Cardiac muscle cell (in vitro differentiated cells and primary cell): ENCODE results near the gene TAF4. TPM values are rescaled to one million over a fixed set of nuclear protein-coding genes. Genes with fewer than 3 reads are reported as not detected.

Experiments used
- DNase-seq, 2 donors: peaks; one replicate each; pipeline versions ENCODE4 v3.0.0 to v3.0.0-alpha.2; 2010 to 2017; ENCODE audit warnings: low read depth in 1 of 2, low spot score in 1 of 2
- H3K27ac ChIP-seq: fragments of 200-600 bp; sonication (generic); 2 replicates; pipeline ENCODE4 v1.5.1; 2016
- H3K27me3 ChIP-seq: fragments of 200-600 bp; sonication (generic); 2 replicates; pipeline ENCODE4 v1.6.0; 2016; ENCODE audit warnings: control low read depth
- H3K36me3 ChIP-seq: fragments of 200-600 bp; sonication (generic); 2 replicates; pipeline ENCODE4 v1.5.1; 2016; ENCODE audit warnings: control low read depth
- H3K4me1 ChIP-seq: fragments of 200-600 bp; sonication (generic); 2 replicates; pipeline ENCODE4 v1.8.1; 2017; ENCODE audit warnings: low read depth, mild to moderate bottlenecking, mixed run types
- H3K4me3 ChIP-seq: fragments of 200-600 bp; sonication (generic); 2 replicates; pipeline ENCODE4 v1.5.1; 2016; ENCODE audit warnings: mild to moderate bottlenecking
- H3K9me3 ChIP-seq: fragments of 200-600 bp; sonication (generic); 2 replicates; pipeline ENCODE4 v1.5.1; 2017; ENCODE audit warnings: low read depth, mild to moderate bottlenecking, control low read depth
- CTCF ChIP-seq: IDR thresholded peaks from 2 replicates; pipeline ENCODE4 v1.5.1; 2012; ENCODE audit warnings: low read depth, mild to moderate bottlenecking, low read length
- polyA plus RNA-seq: library from polyadenylated mRNA; unstranded; fragments of >200 nt; fragmentation: Nextera tagmentation; extraction: Ambion mirVana; gene quantifications from 2 replicates; pipeline ENCODE4 v1.2.1, GENCODE V29; 2016
- total RNA-seq: library from RNA; depleted of rRNA; stranded (reverse); fragments of >200 nt; gene quantifications from 2 replicates; pipeline ENCODE4 v1.2.3, GENCODE V29; 2016

TAF4 gene
- total and polyA plus RNA-seq, 2 experiments from 2014 or later, result 3.7 to 21.1 TPM

- Histone ChIP-seq H3K27ac (no peak overlapping the region), H3K9me3 (no peaks in the 10 kb centered on the region), H3K27me3 (no peaks in the 10 kb centered on the region), H3K4me1 (no peaks in the 10 kb centered on the region), H3K36me3 (peaks cover 12% of the 10 kb centered on the region), H3K4me3 (no peak overlapping the region)
- TF ChIP-seq CTCF, result no peak
- no peak for DNase-seq
These were observed 55.7 kb downstream of the TAF4 start for GRCh38 chr20:62009869-62010445.

GRCh38 chr20:62009322-62009721, 56.4 kb downstream of the TAF4 start:
- no peaks in the 10 kb centered on the region for H3K4me1 ChIP-seq
- peaks cover 15% of the 10 kb centered on the region for H3K36me3 ChIP-seq
- no peak for DNase-seq
- TF ChIP-seq CTCF, result no peak
- no peak overlapping the region for H3K27ac ChIP-seq
- no peaks in the 10 kb centered on the region for H3K9me3 ChIP-seq
- H3K27me3 ChIP-seq, result no peaks in the 10 kb centered on the region
- no peak overlapping the region for H3K4me3 ChIP-seq

- no peak for TF ChIP-seq CTCF
- DNase-seq, result no peak
- Histone ChIP-seq H3K27ac (no peak overlapping the region), H3K9me3 (no peaks in the 10 kb centered on the region), H3K4me3 (no peak overlapping the region), H3K36me3 (peaks cover 17% of the 10 kb centered on the region), H3K27me3 (no peaks in the 10 kb centered on the region), H3K4me1 (no peaks in the 10 kb centered on the region)
These were observed 57.0 kb downstream of the TAF4 start for GRCh38 chr20:62008643-62009183.

GRCh38 chr20:62007127-62007647, 58.5 kb downstream of the TAF4 start:
- Histone ChIP-seq H3K9me3 (no peaks in the 10 kb centered on the region), H3K4me1 (no peaks in the 10 kb centered on the region), H3K27ac (no peak overlapping the region), H3K4me3 (no peak overlapping the region), H3K36me3 (peaks cover 32% of the 10 kb centered on the region), H3K27me3 (no peaks in the 10 kb centered on the region)
- DNase-seq, result no peak
- no peak for TF ChIP-seq CTCF

- H3K27ac ChIP-seq, result no peak overlapping the region
- H3K27me3 ChIP-seq, result no peaks in the 10 kb centered on the region
- H3K9me3 ChIP-seq, result no peaks in the 10 kb centered on the region
- peaks cover 36% of the 10 kb centered on the region for H3K36me3 ChIP-seq
- H3K4me1 ChIP-seq, result no peaks in the 10 kb centered on the region
- no peak overlapping the region for H3K4me3 ChIP-seq
- TF ChIP-seq CTCF, result no peak
- no peak for DNase-seq
These were observed 59.2 kb downstream of the TAF4 start for GRCh38 chr20:62006482-62006881.
